Cardiac fibroblast (primary cell): ENCODE results near the gene EME2.

Source experiments
- DNase-seq, 2 donors: peaks; one replicate each; pipeline versions ENCODE4 v3.0.0 to v3.0.0-alpha.2; 2010; ENCODE audit warnings: low read depth in 2 of 2
- H3K4me3 ChIP-seq, 2 donors: replicated peaks in 1 of 2; 1 replicate in 1 of 2; 2 replicates in 1 of 2; pipeline ENCODE4 v1.5.1; 2011; ENCODE audit warnings: low read depth in 2 of 2, low read length in 2 of 2, mild to moderate bottlenecking in 2 of 2, moderate library complexity in 1 of 2
- TF ChIP-seq, protein P1 (sequence below): IDR thresholded peaks from one replicate; pipeline ENCODE4 v1.5.1; 2011; ENCODE audit warnings: low read depth, mild to moderate bottlenecking, low read length, inconsistent platforms

Gene EME2

DNA sequence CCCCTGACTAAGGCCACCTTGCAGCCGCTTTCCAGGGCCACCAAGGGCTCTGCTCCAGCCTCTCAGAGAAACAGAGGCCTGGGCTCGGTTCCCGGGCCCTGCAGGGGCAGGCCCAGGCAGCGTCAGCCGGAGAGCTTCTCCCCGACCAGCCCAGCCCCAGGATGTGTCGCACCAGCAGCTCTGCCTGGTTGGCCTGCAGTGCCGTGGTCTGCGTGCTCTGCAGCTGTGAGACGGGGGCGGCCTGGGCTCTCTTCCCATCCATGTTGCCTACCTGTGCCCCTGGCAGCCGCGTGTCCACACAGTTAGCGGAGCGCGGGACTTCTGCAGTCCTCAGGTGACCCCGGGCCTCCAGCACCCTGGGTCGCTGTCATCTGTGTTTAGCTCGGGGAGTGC, 16.1 kb downstream of the EME2 start:
- no peak for DNase-seq
- H3K4me3 ChIP-seq = no peak overlapping the region
- TF ChIP-seq, protein P1, sequence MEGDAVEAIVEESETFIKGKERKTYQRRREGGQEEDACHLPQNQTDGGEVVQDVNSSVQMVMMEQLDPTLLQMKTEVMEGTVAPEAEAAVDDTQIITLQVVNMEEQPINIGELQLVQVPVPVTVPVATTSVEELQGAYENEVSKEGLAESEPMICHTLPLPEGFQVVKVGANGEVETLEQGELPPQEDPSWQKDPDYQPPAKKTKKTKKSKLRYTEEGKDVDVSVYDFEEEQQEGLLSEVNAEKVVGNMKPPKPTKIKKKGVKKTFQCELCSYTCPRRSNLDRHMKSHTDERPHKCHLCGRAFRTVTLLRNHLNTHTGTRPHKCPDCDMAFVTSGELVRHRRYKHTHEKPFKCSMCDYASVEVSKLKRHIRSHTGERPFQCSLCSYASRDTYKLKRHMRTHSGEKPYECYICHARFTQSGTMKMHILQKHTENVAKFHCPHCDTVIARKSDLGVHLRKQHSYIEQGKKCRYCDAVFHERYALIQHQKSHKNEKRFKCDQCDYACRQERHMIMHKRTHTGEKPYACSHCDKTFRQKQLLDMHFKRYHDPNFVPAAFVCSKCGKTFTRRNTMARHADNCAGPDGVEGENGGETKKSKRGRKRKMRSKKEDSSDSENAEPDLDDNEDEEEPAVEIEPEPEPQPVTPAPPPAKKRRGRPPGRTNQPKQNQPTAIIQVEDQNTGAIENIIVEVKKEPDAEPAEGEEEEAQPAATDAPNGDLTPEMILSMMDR = no peak

DNA sequence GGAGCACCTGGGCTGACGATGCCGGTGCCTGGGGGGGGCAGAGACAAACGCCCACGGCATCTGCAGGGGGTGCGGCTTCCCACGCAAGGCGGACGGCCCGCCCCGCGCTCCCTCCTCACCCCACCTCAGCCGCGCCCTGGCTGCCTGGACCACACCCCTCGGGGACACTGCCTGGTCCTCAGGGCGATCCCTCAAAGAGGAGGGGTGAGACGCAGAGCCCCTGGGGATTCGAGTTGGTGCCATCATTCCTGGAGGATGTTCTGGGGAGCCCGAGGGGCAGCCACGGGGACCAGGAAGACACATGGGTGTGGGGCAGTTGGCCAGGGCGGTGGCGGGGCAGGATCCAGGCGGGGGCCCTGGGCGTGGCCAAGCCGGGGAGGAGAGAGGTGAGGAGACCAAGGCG, 17.0 kb downstream of the EME2 start:
- TF ChIP-seq, protein P1 = no peak
- H3K4me3 ChIP-seq = no peak overlapping the region
- no peak for DNase-seq

DNA sequence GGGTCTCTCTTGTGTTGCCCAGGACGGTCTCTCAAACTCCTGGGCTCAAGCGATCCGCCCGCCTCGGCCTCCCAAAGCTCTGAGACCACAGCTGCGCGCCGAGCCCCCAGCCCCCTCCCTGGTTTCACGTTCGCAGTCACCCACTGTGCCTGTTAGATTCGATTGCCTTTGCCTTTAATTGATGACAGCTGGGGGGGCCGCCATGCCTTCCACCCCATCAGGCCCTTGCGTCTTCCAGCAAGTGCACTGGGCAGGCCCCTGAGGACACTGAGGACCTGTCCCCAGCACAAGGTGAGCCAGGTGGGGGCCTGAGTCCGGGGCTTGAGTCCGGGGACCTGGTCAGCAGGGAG, 17.6 kb downstream of the EME2 start:
- TF ChIP-seq, protein P1 = no peak
- no peak overlapping the region for H3K4me3 ChIP-seq
- DNase-seq = no peak

DNA sequence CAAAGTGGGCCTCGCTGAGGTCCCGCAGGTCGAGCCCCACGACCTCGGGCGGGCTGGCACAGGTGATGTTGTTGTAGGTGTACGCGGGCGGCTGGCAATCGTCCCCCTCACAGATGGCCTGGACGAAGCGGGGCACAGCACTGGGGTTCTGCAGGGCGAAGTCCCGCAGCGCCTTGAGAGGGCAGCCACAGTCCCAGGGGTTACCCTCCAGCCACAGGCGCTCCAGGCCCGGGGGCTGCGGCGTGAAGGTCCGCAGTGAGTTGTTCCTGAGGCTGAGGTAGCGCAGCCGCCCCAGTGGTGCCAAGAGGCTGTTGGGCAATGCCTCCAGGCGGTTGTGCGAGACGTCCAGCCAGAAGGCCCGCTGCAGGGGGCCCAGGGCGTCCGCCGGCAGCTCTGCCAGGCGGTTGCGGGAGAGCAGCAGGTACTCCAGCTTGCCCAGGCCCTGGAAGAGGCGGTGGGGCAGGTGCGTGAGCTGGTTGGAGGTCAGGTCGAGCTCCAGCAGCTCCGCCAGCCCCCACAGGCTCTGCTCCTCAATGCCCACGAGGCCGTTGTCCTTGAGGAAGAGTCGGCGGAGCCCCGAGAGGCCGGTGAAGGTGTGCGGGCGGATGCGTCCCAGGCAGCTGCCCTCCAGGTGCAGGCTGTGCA, 18.1 kb downstream of the EME2 start:
- no peak for DNase-seq
- H3K4me3 ChIP-seq = no peak overlapping the region
- TF ChIP-seq, protein P1 = no peak

DNA sequence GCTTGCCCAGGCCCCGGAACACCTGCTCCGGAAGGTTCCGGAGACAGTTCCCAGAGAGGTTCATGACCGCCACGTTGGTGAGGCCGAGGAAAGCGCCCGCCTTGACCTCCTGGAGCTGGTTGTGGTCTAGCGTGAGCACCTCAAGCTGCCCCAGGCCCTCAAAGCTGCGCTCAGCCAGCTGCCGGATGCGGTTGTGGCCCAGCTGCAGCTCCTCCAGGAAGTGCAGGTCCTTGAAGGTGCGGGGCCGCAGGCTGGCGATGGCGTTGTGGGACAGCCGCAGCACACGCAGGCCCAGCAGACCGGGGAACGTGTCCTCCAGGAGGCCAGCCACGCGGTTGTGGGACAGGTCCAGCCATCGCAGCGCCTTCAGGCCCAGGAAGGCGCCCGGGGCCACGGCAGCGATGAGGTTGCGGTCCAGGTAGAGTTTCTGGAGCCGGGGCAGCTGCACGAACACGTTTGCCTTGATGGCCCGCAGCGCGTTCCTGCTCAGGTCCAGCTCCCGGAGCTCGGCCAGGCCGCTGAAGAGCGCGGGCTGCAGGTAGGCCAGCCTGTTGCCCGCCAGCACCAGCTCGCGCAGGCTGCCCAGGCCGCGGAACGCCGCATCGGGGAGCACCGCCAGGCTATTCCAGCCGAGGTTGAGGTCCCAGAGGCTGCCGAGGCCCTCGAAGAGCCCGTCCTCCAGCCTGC, 18.8 kb downstream of the EME2 start:
- TF ChIP-seq, protein P1 = no peak
- no peak overlapping the region for H3K4me3 ChIP-seq
- no peak for DNase-seq

DNA sequence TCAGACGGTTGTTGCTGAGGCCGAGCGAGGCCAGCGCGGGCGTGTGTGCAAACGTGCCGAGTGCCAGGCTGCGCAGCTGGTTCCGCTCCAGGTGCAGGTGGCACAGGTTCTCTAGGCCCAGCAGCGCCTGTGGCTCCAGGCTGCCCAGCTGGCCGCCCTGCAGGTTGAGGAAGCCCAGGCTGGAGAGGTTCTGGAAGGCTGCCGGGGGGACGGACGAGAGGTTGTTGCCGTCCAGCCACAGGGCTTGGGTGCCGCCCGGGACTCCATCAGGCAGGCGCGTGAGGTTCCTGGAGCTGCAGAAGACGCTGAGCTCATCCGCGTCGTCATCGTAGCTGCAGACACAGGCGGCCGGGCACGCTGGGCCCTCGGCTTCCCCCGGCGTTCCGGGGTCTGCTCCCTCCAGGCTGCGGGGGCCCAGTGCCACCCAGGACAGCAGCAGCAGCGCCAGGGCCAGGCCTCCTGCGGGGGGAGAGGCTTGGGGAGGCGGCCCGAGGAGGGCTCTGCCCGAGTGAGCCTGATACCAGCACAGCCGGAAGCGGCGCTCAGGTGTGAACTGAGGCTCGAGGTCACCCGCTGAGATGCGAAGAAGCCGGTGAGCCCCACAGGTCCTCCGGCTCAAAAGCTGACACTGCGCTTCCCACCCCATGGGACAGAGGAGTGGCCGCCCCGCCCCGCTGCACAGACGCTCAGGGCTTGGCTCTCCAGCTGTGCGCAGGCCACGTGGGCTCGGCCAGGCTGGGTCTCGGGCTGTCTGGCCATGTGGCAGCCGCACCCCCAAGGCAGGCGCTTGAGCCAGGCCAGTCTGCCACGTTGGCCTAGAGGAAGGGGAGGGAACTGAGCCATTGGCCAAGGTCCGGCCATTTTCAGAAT, 19.6 kb downstream of the EME2 start:
- TF ChIP-seq, protein P1 = no peak
- no peak for DNase-seq
- no peak overlapping the region for H3K4me3 ChIP-seq
